Measurements from ENCODE around the gene ZNF627.
A peak's percentile ranks its signal among the peaks of the same experiment; 100 is the strongest.
"Not testable (repeated sequence)": the region's sequence is repeated elsewhere in the genome, so short reads cannot be mapped to it uniquely, and the experiment has no call there.

ZNF627 gene

DNA sequence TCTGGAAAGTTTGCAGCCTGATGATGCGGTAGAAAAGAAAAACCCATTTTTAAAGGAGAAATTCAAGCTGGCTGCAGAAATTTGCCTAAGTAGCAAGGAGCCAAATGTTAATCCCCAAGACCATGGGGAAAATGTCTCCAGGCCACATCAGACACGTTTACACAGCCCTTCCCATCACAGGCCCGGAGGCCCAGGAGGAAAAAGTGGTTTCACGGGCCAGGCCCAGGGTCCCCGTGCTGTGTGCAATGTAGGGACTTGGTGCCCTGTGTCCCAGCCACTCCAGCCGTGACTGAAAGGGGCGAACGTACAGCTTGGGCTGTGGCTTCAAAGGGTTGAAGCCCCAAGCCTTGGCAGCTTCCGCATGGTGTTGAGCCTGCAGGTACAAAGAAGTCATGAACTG is 35.9 kb downstream of the ZNF627 start:
- DNase-seq = no peak

DNA sequence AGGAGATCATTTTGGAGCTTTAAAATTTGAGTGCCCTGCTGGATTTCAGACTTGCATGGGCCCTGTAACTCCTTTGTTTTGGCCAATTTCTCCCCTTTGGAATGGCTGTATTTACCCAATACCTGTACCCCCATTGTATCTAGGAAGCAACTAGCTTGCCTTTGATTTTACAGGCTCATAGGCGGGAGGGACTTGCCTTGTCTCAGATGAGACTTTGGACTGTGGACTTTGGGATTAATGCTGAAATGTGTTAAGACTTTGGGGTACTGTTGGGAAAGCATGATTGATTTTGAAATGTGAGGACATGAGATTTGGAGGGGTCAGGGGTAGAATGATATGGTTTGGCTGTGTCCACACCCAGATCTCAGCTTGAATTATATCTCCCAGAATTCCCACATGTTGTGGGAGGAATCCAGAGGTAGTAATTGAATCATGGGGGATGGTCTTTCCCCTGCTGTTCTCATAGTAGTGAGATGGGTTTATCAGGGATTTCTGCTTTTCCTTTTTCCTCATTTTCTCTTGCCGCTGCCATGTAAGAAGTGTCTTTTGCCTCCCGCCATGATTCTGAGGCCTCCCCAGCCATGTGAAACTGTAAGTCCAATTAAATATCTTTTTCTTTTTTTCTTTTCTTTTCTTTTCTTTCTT is 36.9 kb downstream of the ZNF627 start:
- not testable (repeated sequence) for DNase-seq

DNA sequence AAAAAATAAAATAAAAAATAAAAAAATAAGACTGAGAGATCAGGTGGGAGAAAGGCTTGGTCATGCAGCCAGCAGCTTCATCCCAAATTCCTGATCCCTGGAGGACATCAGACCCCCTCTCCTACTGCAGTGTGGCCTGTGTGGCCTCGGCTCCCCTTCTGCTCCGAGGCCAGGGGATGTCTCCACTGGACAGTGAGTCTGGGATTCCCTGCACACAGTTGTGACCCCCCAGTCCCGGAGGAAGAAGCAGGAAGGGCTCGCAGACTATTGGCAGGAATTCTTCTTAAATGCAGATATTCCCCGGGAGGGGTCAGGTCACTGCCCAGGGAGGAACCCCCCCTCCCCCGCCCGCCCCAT is 41.9 kb downstream of the ZNF627 start:
- no peak for DNase-seq

DNA sequence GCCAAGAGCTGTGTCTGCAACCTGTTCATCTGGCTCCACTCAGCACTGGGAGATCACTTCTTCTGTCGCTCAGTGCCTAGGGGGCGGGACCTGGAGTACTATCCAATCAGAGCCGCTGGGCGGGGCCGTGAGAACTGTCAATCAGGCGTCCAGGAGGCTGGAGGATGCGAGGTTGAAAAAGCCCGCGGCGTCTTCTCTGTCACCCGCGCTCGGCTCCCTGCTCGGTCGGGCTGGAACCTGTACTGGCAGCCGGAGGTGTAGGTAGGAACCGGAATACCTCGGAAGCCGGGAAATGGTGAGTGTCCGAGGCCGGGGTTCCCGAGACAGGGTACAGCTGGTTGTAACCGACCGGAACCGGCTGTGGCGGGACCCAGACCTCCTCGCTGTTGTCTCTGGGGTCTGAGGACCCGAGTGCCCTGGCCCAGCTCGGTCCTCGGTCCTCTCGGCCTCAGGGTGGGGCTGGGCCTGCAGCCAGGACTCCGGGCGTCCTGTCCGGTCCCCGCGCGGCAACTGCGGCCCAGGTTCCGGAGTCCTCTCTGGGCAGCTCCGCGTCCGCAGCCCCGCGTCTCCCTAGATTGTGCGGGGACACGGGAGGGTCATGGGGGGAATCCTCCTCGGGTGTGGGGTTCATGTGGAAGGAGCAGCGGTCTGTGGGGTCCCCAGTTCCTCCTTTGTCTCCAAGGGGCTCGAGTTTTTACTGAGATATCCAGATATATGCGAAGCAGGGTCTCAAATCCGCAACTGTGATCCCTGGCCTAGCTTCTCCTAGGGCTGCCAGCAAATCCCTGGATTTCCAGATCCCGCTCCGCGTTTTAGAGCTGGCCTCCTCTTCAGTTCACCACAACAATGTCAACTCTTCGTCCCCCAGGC is 42.6 kb downstream of the ZNF627 start:
- DNase-seq = peak; percentile 63 to 73 (median 67)

DNA sequence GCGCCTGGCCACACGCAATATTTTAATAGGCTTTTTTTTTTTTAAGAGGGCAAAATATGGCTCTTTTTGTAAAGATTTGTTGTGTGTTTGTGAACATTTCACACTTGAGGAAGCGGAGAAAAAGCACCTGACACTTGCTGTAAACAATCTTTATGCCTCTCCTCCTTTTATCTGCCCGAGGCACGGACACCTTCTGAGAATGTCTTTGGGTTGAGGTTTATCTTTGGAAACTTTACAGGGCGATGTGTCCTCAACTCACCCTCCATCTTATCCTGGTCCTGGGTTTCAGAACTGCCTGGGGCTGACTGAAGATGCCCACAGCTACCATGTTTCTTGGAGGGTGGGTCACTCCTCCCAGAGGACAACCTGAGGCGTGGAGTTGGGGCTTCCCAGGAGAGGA is 44.0 kb downstream of the ZNF627 start:
- DNase-seq = no peak

DNA sequence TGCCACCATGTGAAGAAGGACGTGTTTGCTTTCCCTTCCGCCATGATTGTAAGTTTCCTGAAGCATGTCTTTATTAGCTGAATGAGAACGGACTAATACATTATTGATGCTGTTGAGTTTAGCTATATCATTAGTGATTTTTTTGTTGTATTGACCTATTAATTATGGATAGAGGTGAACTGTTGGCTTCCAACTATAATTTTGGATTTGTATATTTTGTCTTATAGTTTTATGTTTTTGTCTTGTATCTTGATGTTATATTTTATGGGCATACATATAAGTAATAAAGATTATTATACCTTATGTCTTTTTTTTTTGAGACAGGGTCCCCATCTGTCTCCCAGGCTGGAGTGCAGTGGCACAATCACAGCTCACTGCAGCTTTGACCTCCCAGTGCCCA is 45.6 kb downstream of the ZNF627 start:
- no peak for DNase-seq

DNA sequence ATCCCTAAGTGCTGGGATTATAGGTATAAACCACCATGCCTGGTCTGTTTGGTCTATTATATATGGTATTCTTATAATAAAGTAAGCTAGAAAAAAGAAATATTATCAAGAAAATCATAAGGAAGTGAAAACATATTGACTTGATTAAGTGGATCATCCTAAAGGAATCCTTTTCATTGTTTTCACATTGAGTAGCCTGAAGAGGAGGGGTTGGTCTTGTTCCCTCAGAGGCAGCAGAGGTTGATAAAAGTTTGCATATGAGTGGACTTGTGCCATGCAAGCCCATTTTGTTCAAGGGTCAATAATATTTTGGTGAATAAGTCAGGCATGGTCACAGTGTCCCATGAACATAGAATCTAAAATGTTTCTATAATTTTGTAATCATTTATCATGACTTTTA is 52.7 kb downstream of the ZNF627 start:
- DNase-seq = no peak

DNA sequence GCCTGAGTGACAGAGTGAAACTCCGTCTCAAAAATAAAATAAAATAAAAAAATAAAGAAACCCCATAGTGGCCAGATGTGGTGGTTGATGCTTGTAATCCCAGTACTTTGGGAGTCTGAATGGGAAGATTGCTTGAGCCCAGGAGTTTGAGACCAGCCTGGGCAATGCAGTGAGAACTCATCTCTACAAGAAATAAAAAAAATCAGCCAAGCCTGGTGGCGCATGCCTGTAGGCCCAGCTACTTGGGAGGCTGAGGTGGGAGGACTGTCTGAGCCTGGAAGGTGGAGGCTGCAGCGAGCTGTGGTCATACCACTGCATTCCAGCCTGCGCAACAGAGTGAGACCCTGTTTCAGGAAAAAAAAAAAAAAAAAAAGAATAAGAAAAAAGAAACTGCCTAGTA is 53.8 kb downstream of the ZNF627 start:
- DNase-seq = no peak

DNA sequence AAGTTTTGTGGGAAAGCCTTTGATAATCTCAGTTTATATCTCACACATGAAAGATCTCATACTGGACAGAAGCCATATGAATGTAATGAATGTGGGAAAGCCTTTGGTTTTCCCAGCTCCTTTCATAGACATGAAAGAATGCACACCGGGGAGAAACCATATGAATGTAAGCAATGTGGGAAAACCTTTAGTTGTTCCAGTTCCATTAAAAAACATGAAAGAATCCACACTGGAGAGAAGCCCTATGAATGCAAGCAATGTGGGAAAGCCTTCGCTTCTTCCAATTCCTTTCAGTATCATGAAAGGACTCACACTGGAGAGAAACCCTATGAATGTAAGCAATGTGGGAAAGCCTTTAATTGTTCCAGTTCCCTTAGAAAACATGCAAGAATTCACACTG is 54.8 kb downstream of the ZNF627 start:
- DNase-seq = no peak

DNA sequence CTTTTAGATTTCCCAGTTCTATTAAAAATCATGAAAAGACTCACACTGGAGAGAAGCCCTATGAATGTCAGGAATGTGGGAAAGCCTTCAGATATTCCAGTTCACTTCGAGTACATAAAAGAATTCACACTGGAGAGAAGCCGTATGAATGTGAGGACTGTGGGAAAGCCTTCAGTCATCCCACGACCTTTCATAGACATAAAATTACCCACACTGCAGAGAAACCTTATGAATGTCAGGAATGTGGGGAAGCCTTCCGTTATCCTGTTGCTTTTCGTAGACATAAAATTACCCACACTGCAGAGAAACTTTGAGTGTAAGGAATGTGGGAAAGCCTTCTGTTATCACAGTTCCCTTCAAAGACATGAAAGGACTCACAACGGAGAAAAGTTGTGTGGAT is 55.2 kb downstream of the ZNF627 start:
- DNase-seq = no peak

DNA sequence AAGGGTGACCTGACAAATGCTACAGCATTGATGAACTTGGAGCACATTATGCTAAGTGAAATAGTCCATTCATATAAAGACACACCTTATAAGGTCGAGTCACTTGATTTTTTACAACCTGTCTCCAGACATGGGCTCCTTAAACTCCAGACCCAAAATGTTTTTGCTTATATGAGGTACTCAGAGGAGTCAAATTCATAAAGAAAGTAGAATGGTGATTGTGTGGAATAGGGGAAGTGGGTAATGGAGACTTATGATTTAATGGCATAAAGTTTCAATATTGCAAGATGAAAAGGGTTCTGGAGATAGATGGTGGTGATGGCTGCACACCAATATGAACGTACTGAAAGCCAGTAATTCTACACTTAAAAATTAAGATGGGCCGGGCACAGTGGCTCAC is 59.3 kb downstream of the ZNF627 start:
- no peak for DNase-seq

DNA sequence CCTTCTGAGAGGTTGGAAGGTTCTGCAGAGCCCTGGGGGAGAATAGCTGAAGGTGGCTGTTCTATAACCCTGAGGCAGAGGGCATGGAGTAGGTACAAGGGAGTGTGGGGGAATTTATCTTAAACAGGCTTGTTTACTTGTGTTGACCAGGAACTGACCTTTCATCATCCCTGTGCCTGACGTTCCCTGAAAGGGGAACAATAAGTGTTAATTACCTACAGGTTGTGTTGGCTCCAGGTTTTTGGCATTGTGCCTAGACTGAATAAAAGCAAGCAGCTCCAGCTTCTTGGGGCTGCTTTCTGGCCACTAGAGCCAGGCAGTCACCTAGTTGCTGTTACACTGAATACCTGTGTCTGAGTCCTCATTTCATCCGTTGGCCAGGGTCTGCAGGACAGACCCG is 60.0 kb downstream of the ZNF627 start:
- no peak for DNase-seq

DNA sequence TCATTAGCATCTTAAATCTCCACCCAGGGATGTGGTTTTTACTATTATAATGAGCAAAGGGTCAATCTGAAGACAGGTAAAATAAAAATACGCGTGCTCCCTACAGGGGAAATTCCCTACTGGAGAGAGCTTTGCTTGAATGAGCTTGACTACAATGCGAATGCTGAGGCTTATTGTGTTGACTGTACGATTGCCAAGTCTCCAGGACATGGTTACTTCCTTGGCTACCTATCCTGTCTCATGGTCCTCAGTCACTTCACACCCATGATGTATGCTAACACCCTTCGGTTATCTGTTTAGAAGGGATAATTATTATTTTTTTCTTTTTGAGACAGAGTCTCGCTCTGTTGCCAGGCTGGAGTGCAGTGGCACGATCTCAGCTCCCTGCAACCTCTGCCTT is 61.7 kb downstream of the ZNF627 start:
- DNase-seq = no peak

DNA sequence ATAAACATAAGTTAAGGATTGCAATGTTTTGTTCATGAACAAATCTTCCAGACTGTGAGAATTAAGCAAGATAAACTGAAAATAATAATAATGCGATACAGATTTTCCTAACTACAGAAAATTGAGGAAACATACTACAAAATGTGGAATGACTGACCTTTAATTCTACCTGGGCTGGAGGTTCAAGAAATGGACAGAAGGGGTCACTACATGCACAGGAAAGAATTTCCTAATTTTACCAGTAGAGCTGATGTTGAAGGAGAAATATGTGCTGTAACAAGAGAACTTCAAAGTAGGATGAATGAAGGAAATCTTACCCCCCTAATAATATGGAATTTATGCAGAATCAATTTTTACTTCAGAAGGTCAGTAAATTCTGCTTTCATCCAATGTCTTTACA is 62.3 kb downstream of the ZNF627 start:
- no peak for DNase-seq

DNA sequence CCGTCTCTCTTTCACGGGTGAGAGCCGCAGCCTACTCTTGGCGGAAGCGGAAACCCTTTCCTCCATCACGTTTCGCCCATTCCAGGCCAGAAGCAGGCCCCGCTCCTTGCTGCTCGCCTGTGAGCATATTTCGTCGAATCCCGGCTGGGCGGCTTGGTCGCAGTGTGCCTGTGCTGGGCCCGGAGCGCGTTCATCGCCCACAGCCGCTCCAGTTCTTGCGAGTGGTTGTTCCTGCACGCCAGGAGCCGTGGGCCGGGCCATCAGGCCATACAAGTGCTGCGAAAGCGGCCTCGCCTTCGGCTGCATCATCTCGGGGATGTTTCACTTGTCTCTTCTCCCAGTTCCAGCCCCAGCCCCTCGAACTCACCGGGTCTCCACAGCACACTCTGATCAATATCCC is 65.0 kb downstream of the ZNF627 start:
- DNase-seq = no peak

DNA sequence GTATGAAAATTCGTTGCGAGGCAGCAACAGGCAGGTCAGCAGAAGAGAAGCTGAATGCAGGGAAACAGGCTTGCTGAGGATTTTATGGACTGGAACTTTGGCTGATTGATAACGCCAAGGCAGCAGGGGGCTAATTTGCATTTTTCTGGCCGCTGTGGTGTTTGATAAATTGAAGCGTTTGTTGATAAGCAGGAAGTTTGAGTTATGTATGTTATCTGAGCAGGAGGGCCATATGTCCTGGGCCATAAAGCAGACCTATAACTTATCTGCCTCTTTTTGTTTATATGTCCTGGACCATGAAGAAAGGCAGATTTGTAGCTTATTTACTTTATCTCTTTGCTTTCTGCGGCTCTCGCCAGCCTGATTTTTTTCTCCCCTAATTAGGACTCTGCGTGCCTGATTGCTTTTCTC is 65.9 kb downstream of the ZNF627 start:
- DNase-seq = no peak
